Brain pericyte (primary cell): ENCODE results near the gene TRABD.

Experiments used
- DNase-seq: peaks from one replicate; pipeline ENCODE4 v3.0.0-alpha.2; 2012; ENCODE audit warnings: low read depth, low spot score

Gene TRABD

GRCh38 chr22:50217543-50218152 lies 31.9 kb downstream of the TRABD start:
- DNase-seq = no peak

DNA sequence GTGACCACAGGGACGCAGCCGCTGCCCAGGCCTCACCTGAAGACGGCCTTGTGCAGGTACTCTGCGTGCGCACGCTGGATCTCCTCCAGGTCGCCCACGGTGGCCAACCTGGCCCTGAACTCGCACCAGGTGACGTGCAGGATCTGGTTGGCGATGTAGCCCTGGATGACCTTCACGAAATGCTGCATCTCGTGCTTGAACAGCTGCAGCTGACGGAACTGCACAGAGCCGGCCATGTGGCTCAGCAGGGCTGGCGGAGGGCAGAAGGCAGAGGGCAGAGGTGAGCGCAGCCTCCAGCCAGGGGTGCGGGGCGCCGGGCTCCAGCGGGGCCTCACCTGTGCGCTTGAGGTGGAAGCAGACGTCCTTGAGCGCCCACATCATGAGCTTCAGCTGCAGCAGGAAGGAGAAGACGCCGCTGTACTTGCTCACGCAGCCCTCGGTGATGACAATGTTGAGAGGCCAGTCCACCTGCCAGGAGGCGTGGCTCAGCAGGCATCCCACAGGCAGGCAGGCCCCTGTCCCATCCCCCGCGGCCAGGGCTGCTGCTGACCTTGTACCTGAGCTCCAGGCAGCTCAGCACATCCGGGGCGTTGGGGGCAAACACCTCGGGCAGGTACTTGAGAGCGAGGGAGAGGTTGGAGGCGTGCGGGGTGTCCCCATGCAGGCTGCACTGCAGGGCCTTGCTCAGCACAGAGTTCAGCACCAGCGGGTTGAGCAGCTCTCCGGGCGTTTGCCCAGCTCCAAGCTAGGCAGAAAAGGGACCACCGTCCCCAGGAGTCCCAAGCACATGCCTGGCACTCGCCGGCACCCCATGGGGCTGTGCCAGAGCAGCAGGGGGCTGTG lies 32.7 kb downstream of the TRABD start:
- no peak for DNase-seq

DNA sequence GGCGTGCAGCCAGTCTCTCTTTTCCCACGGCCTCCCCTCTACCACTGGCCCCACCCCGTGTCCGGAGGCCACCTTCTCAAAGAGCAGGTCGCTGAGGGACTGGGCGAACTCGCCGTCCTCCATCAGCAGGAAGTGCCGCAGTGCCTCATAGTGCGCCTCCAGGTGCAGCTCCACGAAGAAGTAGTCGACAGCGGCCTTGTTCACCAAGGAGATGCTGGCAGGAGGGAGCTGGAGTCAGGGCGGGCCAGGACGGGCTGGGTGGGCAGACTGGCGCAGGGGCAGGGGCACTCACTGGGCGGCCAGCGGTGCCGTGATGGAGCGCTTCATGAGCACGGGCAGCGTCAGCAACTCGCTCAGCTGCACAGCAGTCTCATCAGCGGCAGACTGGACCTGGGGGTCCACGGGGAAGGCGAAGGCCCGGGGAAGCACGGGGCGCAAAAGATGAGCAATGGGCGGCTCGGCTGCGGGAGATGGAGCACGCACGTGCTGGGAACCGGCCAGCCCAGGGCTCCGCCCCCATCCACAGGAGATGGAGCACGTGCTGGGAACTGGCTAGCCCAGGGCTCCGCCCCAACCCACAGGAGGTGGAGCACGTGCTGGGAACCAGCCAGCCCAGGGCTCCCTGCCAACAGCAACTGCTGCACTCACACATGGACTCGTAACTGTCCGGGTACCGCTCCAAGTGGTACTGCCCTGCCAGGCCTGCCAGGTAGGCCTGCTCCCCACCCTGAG lies 33.4 kb downstream of the TRABD start:
- DNase-seq = peak; percentile 82

- DNase-seq = no peak
These were observed 34.3 kb downstream of the TRABD start for GRCh38 chr22:50219800-50220602.

GRCh38 chr22:50220603-50221409 lies 35.1 kb downstream of the TRABD start:
- DNase-seq = no peak

GRCh38 chr22:50221410-50222300 lies 35.9 kb downstream of the TRABD start:
- no peak for DNase-seq

DNA sequence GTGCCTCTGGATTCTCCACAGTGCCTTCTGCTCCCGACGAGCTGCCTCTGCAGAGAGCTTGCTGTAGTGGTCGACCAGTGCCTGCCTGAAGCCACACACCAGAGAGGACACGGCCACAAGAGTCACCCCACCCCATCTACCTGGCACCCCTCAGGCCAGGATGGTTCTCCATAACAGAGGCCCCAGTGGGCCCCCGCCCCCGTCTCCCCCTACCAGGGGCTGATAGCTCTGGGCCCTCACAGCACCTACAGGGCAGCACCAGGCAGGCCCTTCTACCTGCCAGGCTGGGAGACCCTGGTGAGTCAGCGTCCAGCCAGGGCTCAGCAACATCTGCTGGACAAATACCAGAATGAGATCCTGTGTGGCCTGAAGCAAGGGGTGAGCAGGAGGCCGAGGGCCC lies 36.8 kb downstream of the TRABD start:
- no peak for DNase-seq

DNA sequence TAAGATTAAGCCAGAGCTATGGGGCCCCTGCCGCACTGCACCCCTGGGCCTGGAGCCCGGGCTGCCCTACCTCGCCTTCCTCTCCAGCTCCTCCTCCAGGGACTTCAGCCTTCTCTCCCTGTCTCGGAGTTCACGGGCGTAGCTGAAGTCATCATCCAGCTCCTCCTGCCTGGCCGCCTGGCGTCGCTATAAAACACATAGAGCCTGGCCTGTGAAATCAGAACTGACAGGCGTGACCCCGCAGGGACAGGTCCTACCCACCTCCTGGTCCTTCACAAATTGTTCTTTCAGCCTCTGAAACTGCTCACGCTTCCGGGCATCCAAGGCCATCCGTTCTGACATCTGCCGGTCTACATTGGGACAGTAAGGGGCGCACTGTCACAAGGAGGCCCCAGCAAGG lies 38.4 kb downstream of the TRABD start:
- DNase-seq = no peak

DNA sequence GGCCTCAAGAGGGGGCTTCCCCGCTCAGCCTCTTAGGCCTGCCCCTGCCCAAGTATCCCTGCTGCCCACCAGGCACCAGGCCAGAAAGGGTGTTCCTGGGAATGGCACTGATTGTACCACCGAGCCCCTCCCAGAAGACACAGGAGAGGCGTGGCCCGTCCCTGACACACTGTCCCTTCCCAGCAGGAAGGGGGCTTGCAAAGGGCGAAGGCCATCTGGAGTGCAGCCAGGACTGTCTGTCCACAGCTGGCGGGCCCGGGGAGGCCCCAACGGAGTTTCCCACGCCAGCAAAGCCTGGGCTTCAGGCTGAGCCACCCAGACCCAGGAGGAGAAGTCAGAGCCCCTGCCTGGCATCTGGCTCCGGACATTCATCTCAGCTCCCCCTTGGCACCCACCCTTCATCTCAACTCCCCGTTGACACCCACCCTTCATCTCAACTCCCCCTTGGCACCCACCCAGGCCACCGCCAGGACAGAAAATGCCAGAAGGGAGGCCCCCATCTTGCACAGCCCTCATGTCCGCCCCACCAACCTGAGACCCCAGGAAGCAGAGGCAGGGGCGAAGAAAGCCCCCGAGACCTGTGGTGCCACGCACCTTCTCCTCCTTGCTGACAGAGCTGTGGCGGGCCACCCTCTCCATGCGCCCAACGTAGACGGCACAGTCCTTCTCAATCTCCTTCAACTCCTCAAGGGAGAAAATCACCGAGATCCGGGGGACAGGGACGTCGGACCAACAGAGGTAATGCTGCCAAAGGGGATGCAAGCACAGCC lies 39.7 kb downstream of the TRABD start:
- no peak for DNase-seq

GRCh38 chr22:50226063-50226874 lies 40.6 kb downstream of the TRABD start:
- DNase-seq = no peak

DNA sequence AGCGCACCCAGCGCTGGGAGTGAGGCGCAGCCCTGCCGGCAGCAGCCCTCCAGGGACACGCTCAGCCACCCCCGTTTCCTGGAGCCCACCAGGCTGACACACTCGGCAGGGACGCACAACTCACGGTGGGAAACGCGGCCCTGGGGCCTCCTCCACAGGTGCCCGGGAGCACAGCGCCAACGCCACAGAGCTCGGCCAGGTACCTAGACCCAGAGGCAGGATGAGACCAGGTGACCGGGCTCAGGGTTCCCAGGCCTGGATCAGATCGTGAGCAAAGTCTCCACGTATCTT lies 41.1 kb downstream of the TRABD start:
- no peak for DNase-seq

GRCh38 chr22:50227579-50228215 lies 42.0 kb downstream of the TRABD start:
- DNase-seq = no peak

GRCh38 chr22:50228366-50228765 lies 42.7 kb downstream of the TRABD start:
- DNase-seq = no peak

DNA sequence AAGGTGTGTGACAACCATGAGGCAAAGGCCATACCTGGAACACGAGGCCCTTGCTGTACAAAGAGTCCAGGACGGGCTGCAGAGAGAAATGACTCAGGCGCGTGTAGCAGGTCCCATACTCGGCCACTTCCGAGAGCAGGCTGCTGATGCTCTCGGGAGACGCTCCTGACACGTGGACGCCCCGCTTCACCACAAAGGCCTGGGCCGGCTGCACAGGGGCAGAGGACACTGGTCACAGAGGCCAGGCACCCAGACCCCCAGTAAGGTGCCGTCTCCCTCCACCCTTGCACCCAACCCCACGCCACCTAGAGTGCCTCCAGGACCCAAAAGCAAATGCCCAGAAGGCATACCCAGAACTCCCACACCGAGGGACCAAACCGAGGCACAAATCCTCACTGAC lies 43.7 kb downstream of the TRABD start:
- DNase-seq = no peak

- no peak for DNase-seq
These were observed 46.9 kb downstream of the TRABD start for GRCh38 chr22:50232481-50233151.

DNA sequence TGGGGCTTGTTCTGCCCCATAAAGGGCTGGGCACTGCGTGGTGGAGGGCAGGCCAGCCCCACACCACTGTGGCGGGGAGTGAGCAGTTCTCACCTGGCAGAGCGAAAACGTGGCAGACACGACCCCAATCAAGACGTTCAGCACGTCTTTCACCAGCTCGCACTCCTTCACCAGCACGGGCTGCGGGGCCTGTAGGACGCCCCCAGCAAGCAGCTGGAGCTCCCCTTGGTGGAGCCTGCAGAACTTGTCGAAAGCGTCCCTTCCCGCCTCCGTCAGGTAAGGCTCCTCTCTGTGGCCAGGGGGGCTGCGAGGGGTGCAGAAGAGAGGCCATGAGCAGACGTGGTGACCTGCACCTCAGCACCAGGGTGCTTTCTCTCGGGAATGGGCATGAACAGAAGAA lies 47.5 kb downstream of the TRABD start:
- DNase-seq = no peak

GRCh38 chr22:50236731-50237409 lies 51.2 kb downstream of the TRABD start:
- DNase-seq = no peak
